ENCODE results near the gene BIRC2. TPM values are rescaled to one million over a fixed set of nuclear protein-coding genes. Genes with fewer than 3 reads are reported as not detected.
"Not testable (repeated sequence)": the region's sequence is repeated elsewhere in the genome, so short reads cannot be mapped to it uniquely, and the experiment has no call there.

Gene BIRC2
- total RNA-seq, 1 donor = 108 TPM

- TF ChIP-seq CTCF (IDR thresholded peaks at IDR 0.05; ENCODE audit: insufficient read depth, low read depth, low read length) = no peak
- H3K4me3 ChIP-seq (ENCODE audit: low read depth, low read length) = no peak overlapping the region
- no peak for DNase-seq (ENCODE audit: low read depth)
These were observed 20.4 kb downstream of the BIRC2 start for GRCh38 chr11:102367364-102367763.

- no peak for TF ChIP-seq CTCF (IDR thresholded peaks at IDR 0.05; ENCODE audit: insufficient read depth, low read depth, low read length)
- DNase-seq (ENCODE audit: low read depth) = no peak
- H3K4me3 ChIP-seq (ENCODE audit: low read depth, low read length) = no peak overlapping the region
These were observed 21.5 kb downstream of the BIRC2 start for GRCh38 chr11:102368472-102368871.

- peak overlapping the region; percentile 27 for H3K4me3 ChIP-seq (ENCODE audit: low read depth, low read length)
- not testable (repeated sequence) for DNase-seq (ENCODE audit: low read depth)
These were observed 27.8 kb downstream of the BIRC2 start for GRCh38 chr11:102374633-102375424.

- no peak for TF ChIP-seq CTCF (IDR thresholded peaks at IDR 0.05; ENCODE audit: insufficient read depth, low read depth, low read length)
- no peak overlapping the region for H3K4me3 ChIP-seq (ENCODE audit: low read depth, low read length)
- no peak for DNase-seq (ENCODE audit: low read depth)
These were observed 28.8 kb downstream of the BIRC2 start for GRCh38 chr11:102375720-102376399.

GRCh38 chr11:102377891-102378290 is 30.9 kb downstream of the BIRC2 start:
- no peak for DNase-seq (ENCODE audit: low read depth)
- H3K4me3 ChIP-seq (ENCODE audit: low read depth, low read length) = no peak overlapping the region

GRCh38 chr11:102378818-102379217 is 31.8 kb downstream of the BIRC2 start:
- no peak overlapping the region for H3K4me3 ChIP-seq (ENCODE audit: low read depth, low read length)
- no peak for DNase-seq (ENCODE audit: low read depth)
- no peak for TF ChIP-seq CTCF (IDR thresholded peaks at IDR 0.05; ENCODE audit: insufficient read depth, low read depth, low read length)

More at GRCh38 chr11:102377891-102378290, 30.9 kb downstream of the BIRC2 start:
- TF ChIP-seq CTCF (IDR thresholded peaks at IDR 0.05; ENCODE audit: insufficient read depth, low read depth, low read length) = no peak

- H3K4me3 ChIP-seq (ENCODE audit: low read depth, low read length) = no peak overlapping the region
- DNase-seq (ENCODE audit: low read depth) = no peak
- no peak for TF ChIP-seq CTCF (IDR thresholded peaks at IDR 0.05; ENCODE audit: insufficient read depth, low read depth, low read length)
These were observed 35.4 kb downstream of the BIRC2 start for GRCh38 chr11:102382384-102382783.

Data from fibroblast of villous mesenchyme (primary cell).